ENCODE results near the gene CD226.
"Not testable (repeated sequence)": the region's sequence is repeated elsewhere in the genome, so short reads cannot be mapped to it uniquely, and the experiment has no call there.

CD226 gene

GRCh38 chr18:69872661-69873060 lies 75.0 kb downstream of the CD226 start:
- no peak for DNase-seq (ENCODE audit: low spot score)

- no peak for DNase-seq (ENCODE audit: low spot score)
These were observed 76.3 kb downstream of the CD226 start for GRCh38 chr18:69871363-69871762.

DNA sequence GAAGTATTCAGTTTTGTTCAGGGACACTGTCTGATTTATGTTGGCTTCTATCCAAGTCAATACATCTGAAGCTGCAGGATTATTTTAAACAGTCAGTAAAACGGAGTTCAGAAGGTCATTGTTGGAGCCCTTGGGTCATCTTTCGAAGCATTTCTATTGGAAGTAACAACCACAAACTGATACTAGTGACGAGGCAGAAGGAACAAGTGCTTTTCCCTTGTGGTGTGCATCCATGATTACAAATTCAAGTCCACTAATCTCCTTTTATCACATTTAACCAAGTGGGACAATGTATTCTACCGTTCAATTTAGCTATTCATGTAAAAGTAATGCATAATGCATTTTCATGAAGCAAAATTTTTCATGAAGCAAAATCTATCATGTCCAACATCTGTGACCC lies 76.9 kb downstream of the CD226 start:
- DNase-seq (ENCODE audit: low spot score) = no peak

DNA sequence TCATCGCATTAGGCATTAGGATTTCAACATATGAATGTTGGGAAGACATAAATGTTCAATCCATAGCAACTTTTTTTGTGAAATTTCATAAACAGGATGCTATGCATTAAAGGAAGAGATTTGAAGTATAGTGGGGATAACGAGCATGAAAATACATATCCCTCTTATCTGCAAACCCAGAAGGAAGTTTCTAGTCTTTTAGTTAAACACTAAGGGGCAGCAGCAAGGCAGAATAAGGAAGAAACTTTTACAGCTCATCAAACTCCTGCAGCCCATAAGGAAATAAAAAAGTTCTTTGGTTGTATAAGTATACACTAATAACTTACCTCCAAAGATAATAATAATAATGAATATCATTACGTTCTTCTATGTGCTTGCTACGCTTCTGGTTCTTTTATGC lies 81.5 kb downstream of the CD226 start:
- no peak for DNase-seq (ENCODE audit: low spot score)

- no peak for DNase-seq (ENCODE audit: low spot score)
These were observed 81.9 kb downstream of the CD226 start for GRCh38 chr18:69865776-69866175.

DNA sequence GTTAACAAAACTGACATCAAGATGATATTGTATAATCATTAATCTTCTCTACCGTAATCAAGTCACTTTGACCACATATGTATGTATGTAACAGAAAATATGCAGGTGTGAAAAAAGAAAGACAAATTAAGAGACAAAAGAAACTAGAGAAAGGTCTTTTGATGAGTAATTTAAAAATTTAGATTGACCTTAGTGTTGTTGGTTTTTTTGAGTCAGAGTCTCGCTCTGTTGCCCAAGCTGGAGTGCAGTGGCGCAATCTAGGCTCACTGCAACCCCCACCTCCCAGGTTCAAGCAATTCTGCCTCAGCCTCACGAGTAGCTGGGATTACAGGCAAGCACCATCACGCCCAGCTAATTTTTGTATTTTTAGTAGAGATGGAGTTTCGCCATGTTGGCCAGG lies 82.9 kb downstream of the CD226 start:
- DNase-seq (ENCODE audit: low spot score) = not testable (repeated sequence)

- no peak for DNase-seq (ENCODE audit: low spot score)
These were observed 88.8 kb downstream of the CD226 start for GRCh38 chr18:69858897-69859296.

DNA sequence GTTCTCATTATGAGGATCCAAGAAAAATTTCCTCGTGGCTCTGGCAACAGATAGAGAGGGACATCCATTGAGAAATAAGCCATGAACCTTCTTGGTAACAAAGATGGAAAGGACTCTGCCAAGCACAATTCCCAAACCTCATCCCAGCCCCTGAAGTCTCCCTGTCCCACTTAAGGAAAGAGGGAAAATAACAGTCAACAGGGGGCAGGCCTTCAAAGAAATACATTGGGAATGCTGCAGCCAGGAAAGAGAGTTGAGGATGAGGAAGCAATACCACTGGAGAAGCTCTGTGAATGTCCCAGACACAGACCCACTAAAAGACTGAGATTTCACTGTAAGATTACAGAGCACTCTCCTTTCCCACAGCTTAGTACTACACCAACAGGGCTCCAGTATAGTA lies 93.2 kb downstream of the CD226 start:
- DNase-seq (ENCODE audit: low spot score) = no peak

DNA sequence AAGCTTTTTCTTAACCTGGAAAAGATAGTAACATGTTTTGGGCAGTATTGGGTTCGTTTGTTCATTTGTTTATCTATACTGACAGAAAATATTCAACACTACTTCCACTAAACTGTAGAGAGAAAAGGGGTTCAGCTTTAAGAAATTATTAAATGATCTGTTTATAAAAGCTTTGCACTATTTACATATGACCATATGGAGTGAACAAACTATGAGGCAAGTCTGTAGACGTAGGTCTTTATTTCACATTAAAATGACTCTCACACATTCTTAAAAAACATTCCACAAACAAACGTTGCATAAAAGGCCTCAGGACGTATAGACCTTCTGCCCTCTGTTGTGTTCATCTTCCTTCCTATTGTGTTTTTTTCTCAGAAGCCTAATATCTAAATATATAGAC lies 94.6 kb downstream of the CD226 start:
- no peak for DNase-seq (ENCODE audit: low spot score)

GRCh38 chr18:69845593-69846506 lies 101.8 kb downstream of the CD226 start:
- DNase-seq (ENCODE audit: low spot score) = no peak

DNA sequence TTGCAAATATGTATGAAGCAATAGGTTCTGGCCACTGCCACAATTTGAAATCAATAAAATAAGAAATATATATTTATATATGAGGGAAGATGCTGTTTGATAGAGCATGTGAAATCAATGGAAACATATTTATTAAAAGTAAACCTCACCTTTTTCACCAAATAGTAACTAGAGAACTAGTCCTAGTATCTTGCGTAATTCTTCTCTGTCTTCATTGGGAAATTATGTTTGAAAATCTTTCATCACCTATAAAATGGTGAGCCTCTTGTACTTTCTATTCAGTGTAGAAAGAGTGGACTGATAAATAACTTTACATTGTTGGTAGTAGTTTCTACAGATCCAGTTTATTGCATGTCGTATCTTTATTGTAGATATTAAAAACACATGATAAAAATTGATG lies 103.0 kb downstream of the CD226 start:
- no peak for DNase-seq (ENCODE audit: low spot score)

- DNase-seq (ENCODE audit: low spot score) = no peak
These were observed 104.7 kb downstream of the CD226 start for GRCh38 chr18:69843015-69843414.

GRCh38 chr18:69841117-69841516 lies 106.6 kb downstream of the CD226 start:
- no peak for DNase-seq (ENCODE audit: low spot score)

DNA sequence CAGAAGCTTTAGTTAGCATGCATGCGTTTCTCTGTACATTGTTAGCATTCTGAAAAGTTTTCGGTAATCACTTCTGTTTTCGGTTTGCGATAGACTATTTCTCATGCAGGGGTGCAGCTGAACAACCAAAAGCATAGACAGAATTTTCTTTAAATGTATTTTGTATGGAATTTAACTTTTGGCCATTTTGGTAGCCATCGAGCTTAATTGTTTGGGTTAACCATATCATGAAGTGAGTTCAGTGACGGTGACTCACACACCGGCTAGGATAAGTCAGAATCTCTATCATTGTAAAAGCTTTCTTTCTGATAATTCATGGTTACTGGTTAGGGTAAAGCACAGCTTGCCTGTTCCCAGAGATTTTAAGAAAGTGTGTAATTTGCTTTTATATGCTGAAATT lies 107.2 kb downstream of the CD226 start:
- no peak for DNase-seq (ENCODE audit: low spot score)

- no peak for DNase-seq (ENCODE audit: low spot score)
These were observed 107.7 kb downstream of the CD226 start for GRCh38 chr18:69840001-69840400.

GRCh38 chr18:69839497-69839896 lies 108.2 kb downstream of the CD226 start:
- no peak for DNase-seq (ENCODE audit: low spot score)

GRCh38 chr18:69838620-69839411 lies 108.9 kb downstream of the CD226 start:
- peak; percentile 49 for DNase-seq (ENCODE audit: low spot score)

DNA sequence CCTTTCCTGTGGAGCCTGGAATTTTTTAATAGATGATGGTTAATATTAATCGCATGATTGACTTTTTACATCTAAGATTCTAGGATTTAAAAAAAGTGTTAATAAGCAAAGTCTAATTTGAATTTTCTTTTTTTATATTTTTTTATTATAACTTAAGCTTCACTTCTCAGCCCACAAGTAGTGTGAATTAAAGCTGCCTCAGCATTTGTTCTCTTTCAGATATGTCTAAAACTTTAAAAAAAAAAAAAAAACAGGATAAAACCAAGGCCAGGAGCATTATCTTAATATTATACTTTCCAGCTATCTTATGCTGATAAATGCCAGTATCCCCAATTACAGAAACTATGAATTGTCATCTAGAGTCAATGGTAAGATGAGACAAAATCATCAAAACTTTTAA lies 109.7 kb downstream of the CD226 start:
- no peak for DNase-seq (ENCODE audit: low spot score)

- DNase-seq (ENCODE audit: low spot score) = not testable (repeated sequence)
These were observed 112.7 kb downstream of the CD226 start for GRCh38 chr18:69834980-69835379.

DNA sequence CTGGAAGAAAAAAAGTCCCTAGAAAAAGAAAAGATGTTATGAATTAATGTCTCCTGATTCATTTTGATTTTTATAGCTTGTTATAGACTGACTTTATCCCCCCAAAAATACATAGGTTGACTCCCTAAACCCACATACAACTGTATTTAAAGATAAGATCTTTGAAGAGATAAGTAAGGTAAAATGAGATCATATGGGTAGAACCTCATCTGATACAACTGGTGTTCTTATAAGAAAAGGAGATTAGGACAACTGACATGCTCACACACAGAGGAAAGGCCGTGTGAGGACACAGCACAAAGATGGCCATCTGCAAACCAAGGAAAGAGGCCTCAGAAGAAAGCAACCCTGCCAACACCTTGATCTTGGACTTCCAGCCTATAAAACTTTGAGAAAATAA lies 117.5 kb downstream of the CD226 start:
- DNase-seq (ENCODE audit: low spot score) = no peak

DNA sequence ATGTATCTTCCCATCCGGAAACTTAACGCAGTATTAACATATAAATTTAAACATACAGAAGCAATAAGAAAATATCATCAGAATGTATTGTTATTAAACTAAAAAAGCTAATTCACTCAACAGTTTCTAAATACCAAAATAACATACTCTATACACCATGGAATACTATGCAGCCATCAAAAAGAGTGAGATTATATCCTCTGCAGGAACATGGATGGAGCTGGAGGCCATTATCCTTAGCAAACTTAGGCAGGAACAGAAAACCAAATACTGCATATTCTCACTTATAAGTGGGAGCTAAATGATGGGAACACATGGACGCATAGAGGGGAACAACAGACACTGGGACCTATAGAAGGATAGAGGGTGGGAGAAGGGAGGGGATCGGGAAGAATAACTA lies 127.1 kb downstream of the CD226 start:
- no peak for DNase-seq (ENCODE audit: low spot score)

- DNase-seq (ENCODE audit: low spot score) = no peak
These were observed 128.2 kb downstream of the CD226 start for GRCh38 chr18:69819460-69819859.

- no peak for DNase-seq (ENCODE audit: low spot score)
These were observed 130.2 kb downstream of the CD226 start for GRCh38 chr18:69817335-69817940.
